Natural killer cell (primary cell): Measurements from ENCODE around the gene MPRIP. TPM values are rescaled to one million over a fixed set of nuclear protein-coding genes. Genes with fewer than 3 reads are reported as not detected.

ENCODE experiments used
- ATAC-seq, 3 donors: fragments of 150-1000 bp in 2 of 3; fragments of 200-7000 bp in 1 of 3; cut with Tn5 transposase; 1 replicate in 1 of 3; 2 replicates in 2 of 3; pipeline ENCODE4 v1.10.0; 2021; ENCODE audit warnings: mild to moderate bottlenecking in 2 of 3, moderate library complexity in 2 of 3
- DNase-seq, 2 donors: peaks; one replicate each; pipeline versions ENCODE4 v3.0.0 to v3.0.0-alpha.2; 2013 to 2021; ENCODE audit warnings: mixed read lengths in 1 of 2
- H3K27ac ChIP-seq: one replicate; pipeline ENCODE4 v1.5.1; 2013; ENCODE audit warnings: mild to moderate bottlenecking, low read length
- H3K27me3 ChIP-seq: one replicate; pipeline ENCODE4 v1.6.1; 2013; ENCODE audit warnings: low read length; ENCODE audit not compliant: control insufficient read depth, insufficient read depth
- H3K36me3 ChIP-seq: one replicate; pipeline ENCODE4 v1.6.1; 2013; ENCODE audit warnings: low read length; ENCODE audit not compliant: control insufficient read depth, insufficient read depth
- H3K4me1 ChIP-seq: one replicate; pipeline ENCODE4 v1.6.1; 2013; ENCODE audit warnings: low read length; ENCODE audit not compliant: control insufficient read depth, insufficient read depth
- H3K4me3 ChIP-seq: one replicate; pipeline ENCODE4 v1.5.1; 2013; ENCODE audit warnings: low read length
- H3K9me3 ChIP-seq: one replicate; pipeline ENCODE4 v1.6.1; 2013; ENCODE audit warnings: low read length; ENCODE audit not compliant: control insufficient read depth, insufficient read depth
- H3K27ac Mint-ChIP-seq, 2 donors: one replicate each; pipeline ENCODE4 v1.8.0; 2022; ENCODE audit warnings: mild to moderate bottlenecking in 2 of 2, mixed read lengths in 2 of 2, moderate library complexity in 1 of 2
- H3K27me3 Mint-ChIP-seq, 2 donors: one replicate each; pipeline ENCODE4 v1.8.0; 2022; ENCODE audit warnings: low read depth in 2 of 2, mixed read lengths in 2 of 2
- H3K36me3 Mint-ChIP-seq: one replicate; pipeline ENCODE4 v1.8.0; 2022; ENCODE audit warnings: mixed read lengths
- H3K4me1 Mint-ChIP-seq, 2 donors: one replicate each; pipeline ENCODE4 v1.8.0; 2022; ENCODE audit warnings: mixed read lengths in 2 of 2
- H3K4me3 Mint-ChIP-seq: one replicate; pipeline ENCODE4 v1.8.0; 2022; ENCODE audit warnings: mild to moderate bottlenecking, moderate library complexity, mixed read lengths
- H3K9me3 Mint-ChIP-seq, 2 donors: one replicate each; pipeline ENCODE4 v1.8.0; 2022; ENCODE audit warnings: mixed read lengths in 2 of 2
- CTCF ChIP-seq: fragments of 200-600 bp; IDR thresholded peaks from one replicate; pipeline ENCODE4 v1.8.0; 2022; ENCODE audit warnings: antibody characterized with exemption
- WGBS: methylation state at CpG from one replicate; pipeline ENCODE4 v1.1.7; 2013; ENCODE audit warnings: missing lambda C conversion rate; ENCODE audit not compliant: insufficient coverage; 5-methylcytosine and 5-hydroxymethylcytosine counted together
- intact Hi-C: fragments of 100-400 bp; cut with micrococcal nuclease; formaldehyde crosslinking; loops from one replicate; pipeline ENCODE4 v1.14.2; 2022
- total RNA-seq, 4 donors: library from RNA; stranded (reverse); fragments of 120-200 nt in 1 of 4; gene quantifications; one replicate each; pipeline versions ENCODE4 v1.2.3 to v1.2.4, GENCODE V29; 2013 to 2022

Gene MPRIP
- total RNA-seq, 3 donors from 2014 or later (not counting 1 experiment from before 2014, with no cell fraction given), result 225 to 272 (median 229) TPM

DNA sequence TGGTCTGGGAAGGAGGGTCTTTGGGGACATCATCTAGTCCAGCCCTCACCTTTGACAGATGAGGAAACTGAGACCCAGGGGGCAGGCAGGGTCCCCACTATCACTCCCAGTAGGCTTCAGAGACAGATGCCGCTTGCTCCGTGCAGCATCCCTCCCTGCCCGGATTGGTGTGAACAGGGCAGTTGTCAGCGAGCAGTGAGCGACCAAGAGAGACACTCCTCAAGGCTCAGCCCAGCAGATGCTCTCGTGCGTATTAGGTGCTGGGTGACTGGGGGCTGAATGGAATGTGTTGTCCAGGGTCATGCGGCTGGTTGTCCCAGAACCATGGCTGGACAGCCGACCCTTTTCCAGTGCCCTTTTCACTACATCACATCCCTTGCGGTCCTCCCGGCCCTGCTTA is 49.0 kb downstream of the MPRIP start:
- ATAC-seq, result no peak
- WGBS, result 97% methylated on average over 11 of the region's 11 CpGs
- intact Hi-C loops, result no loop called here
- no peak overlapping the region for H3K4me3 Mint-ChIP-seq
- TF ChIP-seq CTCF, result no peak
- H3K27ac ChIP-seq, result no peak overlapping the region
- H3K27me3 ChIP-seq, result no peaks in the 10 kb centered on the region
- no peaks in the 10 kb centered on the region for H3K9me3 Mint-ChIP-seq
- peaks cover 24% of the 10 kb centered on the region for H3K4me1 ChIP-seq
- H3K4me3 ChIP-seq, result no peak overlapping the region
- H3K36me3 Mint-ChIP-seq, result no peaks in the 10 kb centered on the region
- H3K9me3 ChIP-seq, result no peaks in the 10 kb centered on the region
- H3K36me3 ChIP-seq, result peaks cover 5% of the 10 kb centered on the region
- peaks cover 53 to 66% of the 10 kb centered on the region in 2 donors for H3K4me1 Mint-ChIP-seq
- no peaks in the 10 kb centered on the region for H3K27me3 Mint-ChIP-seq
- DNase-seq, result no peak
- no peak overlapping the region for H3K27ac Mint-ChIP-seq

GRCh38 chr17:17091856-17092756 is 49.8 kb downstream of the MPRIP start:
- Histone ChIP-seq H3K4me3 (no peak overlapping the region), H3K27ac (no peak overlapping the region), H3K9me3 (no peaks in the 10 kb centered on the region), H3K27me3 (no peaks in the 10 kb centered on the region), H3K36me3 (peaks cover 5% of the 10 kb centered on the region), H3K4me1 (peaks cover 24% of the 10 kb centered on the region)
- no peaks in the 10 kb centered on the region for H3K36me3 Mint-ChIP-seq
- DNase-seq, result no peak
- H3K27me3 Mint-ChIP-seq, result no peaks in the 10 kb centered on the region
- intact Hi-C loops, result no loop called here
- WGBS, result 88% methylated on average over 11 of the region's 14 CpGs
- H3K27ac Mint-ChIP-seq, result peak overlapping the region in 1 of 2 donors; percentile 75
- no peak for TF ChIP-seq CTCF
- ATAC-seq, result no peak
- no peaks in the 10 kb centered on the region for H3K9me3 Mint-ChIP-seq
- peaks cover 51 to 63% of the 10 kb centered on the region in 2 donors for H3K4me1 Mint-ChIP-seq
- no peak overlapping the region for H3K4me3 Mint-ChIP-seq

GRCh38 chr17:17093764-17094163 is 51.5 kb downstream of the MPRIP start:
- 89% methylated on average over 3 of the region's 5 CpGs for WGBS
- Histone ChIP-seq H3K4me3 (no peak overlapping the region), H3K4me1 (peaks cover 15% of the 10 kb centered on the region), H3K27me3 (no peaks in the 10 kb centered on the region), H3K9me3 (no peaks in the 10 kb centered on the region), H3K36me3 (peaks cover 10% of the 10 kb centered on the region), H3K27ac (no peak overlapping the region)
- no peak for TF ChIP-seq CTCF
- peaks cover 34 to 52% of the 10 kb centered on the region in 2 donors for H3K4me1 Mint-ChIP-seq
- H3K36me3 Mint-ChIP-seq, result no peaks in the 10 kb centered on the region
- H3K4me3 Mint-ChIP-seq, result no peak overlapping the region
- peak overlapping the region; percentile 63 to 75 for H3K27ac Mint-ChIP-seq
- H3K27me3 Mint-ChIP-seq, result no peaks in the 10 kb centered on the region
- intact Hi-C loops, result no loop called here
- ATAC-seq (no peak), DNase-seq (no peak)
- H3K9me3 Mint-ChIP-seq, result no peaks in the 10 kb centered on the region
